HG02588 (cell line): ENCODE measurements around the gene EIF4EBP2.

Experiments
- ATAC-seq: cut with Tn5 transposase; IDR thresholded peaks from one replicate; pipeline ENCODE4 v1.9.1; 2021; ENCODE audit warnings: mild to moderate bottlenecking, moderate library complexity; ENCODE audit not compliant: unreplicated experiment

The EIF4EBP2 gene

GRCh38 chr10:70376436-70377378 is 27.2 kb upstream of the EIF4EBP2 start:
- no peak for ATAC-seq

- ATAC-seq, result no peak
Measured at GRCh38 chr10:70378122-70378521, 25.8 kb upstream of the EIF4EBP2 start.

- no peak for ATAC-seq
Measured at GRCh38 chr10:70379581-70380176, 24.3 kb upstream of the EIF4EBP2 start.

- ATAC-seq, result no peak
Measured at GRCh38 chr10:70380350-70381135, 23.4 kb upstream of the EIF4EBP2 start.

GRCh38 chr10:70381471-70382421 is 22.2 kb upstream of the EIF4EBP2 start:
- ATAC-seq, result peak; percentile 25

GRCh38 chr10:70391654-70392053 is 12.3 kb upstream of the EIF4EBP2 start:
- ATAC-seq, result no peak

- ATAC-seq, result no peak
Measured at GRCh38 chr10:70396140-70396539, 7.8 kb upstream of the EIF4EBP2 start.

- no peak for ATAC-seq
Measured at GRCh38 chr10:70399177-70399576, 4.8 kb upstream of the EIF4EBP2 start.

- no peak for ATAC-seq
Measured at GRCh38 chr10:70403483-70404035, 386 bp upstream of the EIF4EBP2 start.

GRCh38 chr10:70404787-70405036 is 767 bp downstream of the EIF4EBP2 start:
- no peak for ATAC-seq

GRCh38 chr10:70405037-70405824 is 1.3 kb downstream of the EIF4EBP2 start:
- peak; percentile 34 for ATAC-seq

- no peak for ATAC-seq
Measured at GRCh38 chr10:70409772-70410171, 5.8 kb downstream of the EIF4EBP2 start.

GRCh38 chr10:70410608-70411007 is 6.7 kb downstream of the EIF4EBP2 start:
- no peak for ATAC-seq

GRCh38 chr10:70412356-70412755 is 8.4 kb downstream of the EIF4EBP2 start:
- ATAC-seq, result no peak

GRCh38 chr10:70417568-70417967 is 13.6 kb downstream of the EIF4EBP2 start:
- ATAC-seq, result no peak

GRCh38 chr10:70418229-70418628 is 14.3 kb downstream of the EIF4EBP2 start:
- ATAC-seq, result no peak

- ATAC-seq, result no peak
Measured at GRCh38 chr10:70418713-70419112, 14.8 kb downstream of the EIF4EBP2 start.

GRCh38 chr10:70424320-70424719 is 20.4 kb downstream of the EIF4EBP2 start:
- ATAC-seq, result no peak

GRCh38 chr10:70425096-70425495 is 21.2 kb downstream of the EIF4EBP2 start:
- no peak for ATAC-seq

- no peak for ATAC-seq
Measured at GRCh38 chr10:70426823-70427222, 22.9 kb downstream of the EIF4EBP2 start.
